GM08714 (cell line): ENCODE measurements around the gene SSR3.

ENCODE experiments used
- H3K4me3 ChIP-seq: fragments of 200-500 bp; sonication (Bioruptor generic); 2 replicates; pipeline ENCODE4 v1.5.1; 2014; ENCODE audit warnings: mild to moderate bottlenecking, low read length, inconsistent platforms
- ZNF274 ChIP-seq: IDR thresholded peaks from 2 replicates; pipeline ENCODE4 v1.6.1; 2012; ENCODE audit warnings: mild to moderate bottlenecking, low read depth, low read length

SSR3 gene

GRCh38 chr3:156535798-156536197, 19.1 kb downstream of the SSR3 start:
- no peak for TF ChIP-seq ZNF274

GRCh38 chr3:156535162-156535627, 19.7 kb downstream of the SSR3 start:
- no peak for TF ChIP-seq ZNF274
- H3K4me3 ChIP-seq, result no peak overlapping the region

More at GRCh38 chr3:156535798-156536197, 19.1 kb downstream of the SSR3 start:
- H3K4me3 ChIP-seq, result no peak overlapping the region

- no peak overlapping the region for H3K4me3 ChIP-seq
- TF ChIP-seq ZNF274, result no peak
These were observed 21.7 kb downstream of the SSR3 start for GRCh38 chr3:156533205-156533604.

GRCh38 chr3:156532730-156533129, 22.2 kb downstream of the SSR3 start:
- no peak overlapping the region for H3K4me3 ChIP-seq
- no peak for TF ChIP-seq ZNF274

GRCh38 chr3:156530980-156531379, 23.9 kb downstream of the SSR3 start:
- no peak overlapping the region for H3K4me3 ChIP-seq
- TF ChIP-seq ZNF274, result no peak

GRCh38 chr3:156527060-156527459, 27.9 kb downstream of the SSR3 start:
- TF ChIP-seq ZNF274, result no peak
- H3K4me3 ChIP-seq, result no peak overlapping the region

GRCh38 chr3:156525808-156526207, 29.1 kb downstream of the SSR3 start:
- TF ChIP-seq ZNF274, result no peak
- H3K4me3 ChIP-seq, result no peak overlapping the region

GRCh38 chr3:156522673-156523072, 32.2 kb downstream of the SSR3 start:
- no peak overlapping the region for H3K4me3 ChIP-seq
- TF ChIP-seq ZNF274, result no peak

GRCh38 chr3:156519758-156520162, 35.2 kb downstream of the SSR3 start:
- H3K4me3 ChIP-seq, result no peak overlapping the region
- TF ChIP-seq ZNF274, result no peak

GRCh38 chr3:156518726-156519125, 36.2 kb downstream of the SSR3 start:
- H3K4me3 ChIP-seq, result no peak overlapping the region

GRCh38 chr3:156516961-156517360, 38.0 kb downstream of the SSR3 start:
- TF ChIP-seq ZNF274, result no peak
- no peak overlapping the region for H3K4me3 ChIP-seq

More at GRCh38 chr3:156518726-156519125, 36.2 kb downstream of the SSR3 start:
- TF ChIP-seq ZNF274, result no peak

- no peak for TF ChIP-seq ZNF274
- H3K4me3 ChIP-seq, result no peak overlapping the region
These were observed 38.6 kb downstream of the SSR3 start for GRCh38 chr3:156516284-156516683.

- H3K4me3 ChIP-seq, result no peak overlapping the region
- TF ChIP-seq ZNF274, result no peak
These were observed 41.3 kb downstream of the SSR3 start for GRCh38 chr3:156513619-156514018.

- TF ChIP-seq ZNF274, result no peak
- no peak overlapping the region for H3K4me3 ChIP-seq
These were observed 42.8 kb downstream of the SSR3 start for GRCh38 chr3:156511987-156512677.
